ENCODE measurements around the gene ADGRA1.

Gene ADGRA1

DNA sequence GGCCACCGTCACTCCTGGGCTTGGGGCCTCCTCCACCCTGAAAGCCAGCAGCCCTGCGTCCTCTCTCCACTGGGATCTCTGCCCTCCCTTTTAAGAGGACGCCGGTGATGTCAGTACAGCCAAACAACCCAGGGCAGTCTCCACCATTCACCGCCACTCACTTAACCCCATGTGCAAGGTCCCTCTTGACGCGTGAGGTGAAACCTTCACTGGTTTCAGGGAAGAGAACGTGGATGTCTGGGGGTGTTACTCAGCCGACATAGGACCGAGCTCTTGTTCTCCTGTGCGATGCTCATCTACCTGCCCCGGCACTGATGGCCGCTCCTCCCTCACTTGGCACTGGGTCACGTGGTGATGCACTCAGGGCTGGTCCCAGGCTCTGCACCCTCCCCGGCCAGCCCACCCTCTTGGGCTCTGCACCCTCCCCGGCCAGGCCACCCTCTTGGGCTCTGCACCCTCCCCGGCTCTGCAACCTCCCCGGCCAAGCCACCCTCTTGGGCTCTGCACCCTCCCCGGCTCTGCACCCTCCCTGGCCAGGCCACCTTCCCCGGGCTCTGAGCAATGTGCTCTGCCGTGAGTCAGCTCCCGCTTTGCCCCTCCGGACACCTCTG is 36.1 kb downstream of the ADGRA1 start:
- Histone ChIP-seq H2AFZ (ENCODE audit: low read depth, low read length) (no peak overlapping the region), H4K20me1 (ENCODE audit: insufficient read depth, low read length) (no peaks in the 10 kb centered on the region), H3K9ac (ENCODE audit: low read length) (no peak overlapping the region), H3K27ac (ENCODE audit: low read length) (no peak overlapping the region), H3K79me2 (ENCODE audit: low read length) (no peaks in the 10 kb centered on the region), H3K36me3 (replicated peaks; ENCODE audit: low read depth, low read length) (no peaks in the 10 kb centered on the region), H3K27me3 (ENCODE audit: low read depth, low read length) (no peaks in the 10 kb centered on the region), H3K4me1 (ENCODE audit: low read length) (no peaks in the 10 kb centered on the region), H3K4me3 (ENCODE audit: low read length) (no peak overlapping the region), H3K4me2 (ENCODE audit: low read length) (no peak overlapping the region), H3K9me3 (ENCODE audit: insufficient read depth, low read length) (no peaks in the 10 kb centered on the region)
- TF ChIP-seq EZH2phosphoT487 (IDR thresholded peaks at IDR 0.05; ENCODE audit: low read depth) = no peak
- TF ChIP-seq, protein P1, sequence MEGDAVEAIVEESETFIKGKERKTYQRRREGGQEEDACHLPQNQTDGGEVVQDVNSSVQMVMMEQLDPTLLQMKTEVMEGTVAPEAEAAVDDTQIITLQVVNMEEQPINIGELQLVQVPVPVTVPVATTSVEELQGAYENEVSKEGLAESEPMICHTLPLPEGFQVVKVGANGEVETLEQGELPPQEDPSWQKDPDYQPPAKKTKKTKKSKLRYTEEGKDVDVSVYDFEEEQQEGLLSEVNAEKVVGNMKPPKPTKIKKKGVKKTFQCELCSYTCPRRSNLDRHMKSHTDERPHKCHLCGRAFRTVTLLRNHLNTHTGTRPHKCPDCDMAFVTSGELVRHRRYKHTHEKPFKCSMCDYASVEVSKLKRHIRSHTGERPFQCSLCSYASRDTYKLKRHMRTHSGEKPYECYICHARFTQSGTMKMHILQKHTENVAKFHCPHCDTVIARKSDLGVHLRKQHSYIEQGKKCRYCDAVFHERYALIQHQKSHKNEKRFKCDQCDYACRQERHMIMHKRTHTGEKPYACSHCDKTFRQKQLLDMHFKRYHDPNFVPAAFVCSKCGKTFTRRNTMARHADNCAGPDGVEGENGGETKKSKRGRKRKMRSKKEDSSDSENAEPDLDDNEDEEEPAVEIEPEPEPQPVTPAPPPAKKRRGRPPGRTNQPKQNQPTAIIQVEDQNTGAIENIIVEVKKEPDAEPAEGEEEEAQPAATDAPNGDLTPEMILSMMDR (IDR thresholded peaks at IDR 0.05; ENCODE audit: low read depth, low read length) = no peak

DNA sequence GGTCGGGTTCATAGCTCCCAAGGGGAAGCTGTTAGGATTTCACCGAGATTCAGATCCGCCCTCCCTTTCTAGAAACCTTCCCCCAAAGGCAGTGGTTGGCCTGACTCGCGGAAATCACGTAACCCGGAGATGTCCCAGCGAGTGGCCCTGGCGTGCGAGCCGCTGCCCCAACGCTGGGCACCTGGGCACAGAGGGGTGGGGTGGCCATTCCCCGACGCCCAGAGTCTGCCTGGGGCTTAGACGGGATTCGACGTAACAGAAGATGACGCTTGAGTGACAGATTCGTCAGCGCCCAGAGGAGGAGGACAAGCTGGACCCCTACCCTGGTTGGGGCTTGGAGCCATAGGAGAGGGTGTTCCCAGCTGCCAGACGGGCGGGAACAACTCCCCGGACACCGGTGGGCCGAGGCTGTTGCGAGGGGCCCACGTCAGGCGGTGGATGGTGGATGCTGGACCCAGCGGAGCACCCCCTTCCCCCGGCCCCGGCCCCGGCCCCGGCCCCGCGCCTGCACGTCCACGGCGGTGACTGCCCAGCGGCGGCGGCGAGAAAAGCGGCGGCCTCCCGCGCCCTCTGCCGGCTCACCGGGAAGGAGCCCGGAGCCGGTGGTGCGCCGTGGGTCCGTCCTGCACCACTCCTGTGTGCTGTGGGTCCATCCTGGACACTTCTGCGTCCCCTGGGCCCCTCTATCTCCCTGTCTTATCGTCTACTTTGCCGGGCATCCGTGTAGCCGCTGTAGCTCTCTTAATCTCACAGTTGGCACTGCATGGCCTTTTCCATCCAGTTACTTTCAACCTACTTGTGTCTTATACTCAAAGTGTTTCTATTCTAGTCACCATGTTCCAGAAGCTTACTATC is 36.9 kb downstream of the ADGRA1 start:
- Histone ChIP-seq H3K4me2 (ENCODE audit: low read length) (no peak overlapping the region), H3K36me3 (replicated peaks; ENCODE audit: low read depth, low read length) (no peaks in the 10 kb centered on the region), H3K79me2 (ENCODE audit: low read length) (no peaks in the 10 kb centered on the region), H3K9me3 (ENCODE audit: insufficient read depth, low read length) (no peaks in the 10 kb centered on the region), H3K4me3 (ENCODE audit: low read length) (no peak overlapping the region), H3K9ac (ENCODE audit: low read length) (no peak overlapping the region), H2AFZ (ENCODE audit: low read depth, low read length) (no peak overlapping the region), H3K27ac (ENCODE audit: low read length) (no peak overlapping the region), H3K4me1 (ENCODE audit: low read length) (no peaks in the 10 kb centered on the region), H4K20me1 (ENCODE audit: insufficient read depth, low read length) (no peaks in the 10 kb centered on the region), H3K27me3 (ENCODE audit: low read depth, low read length) (no peaks in the 10 kb centered on the region)
- TF ChIP-seq, protein P1 (IDR thresholded peaks at IDR 0.05; ENCODE audit: low read depth, low read length) = no peak
- TF ChIP-seq EZH2phosphoT487 (IDR thresholded peaks at IDR 0.05; ENCODE audit: low read depth) = no peak

DNA sequence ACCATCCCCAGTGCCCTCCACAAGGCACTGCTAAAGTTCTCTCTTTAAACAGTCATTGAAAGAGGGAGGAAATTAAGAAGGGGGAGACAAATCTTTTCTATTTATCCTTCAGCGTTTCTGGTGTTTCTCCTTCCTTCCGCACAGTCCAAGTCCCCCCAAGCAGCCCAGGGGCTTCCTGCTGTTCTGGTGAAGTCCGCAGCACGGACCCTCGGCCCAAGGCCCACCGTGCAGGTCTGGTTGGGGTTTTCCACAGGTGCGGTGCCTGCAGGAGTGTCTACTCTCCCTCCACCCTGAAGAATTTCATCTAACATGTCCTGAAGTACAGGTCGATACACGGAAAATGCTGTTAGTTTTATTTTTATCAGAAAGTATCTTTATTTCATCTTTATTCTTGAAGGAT is 38.2 kb downstream of the ADGRA1 start:
- H3K79me2 ChIP-seq (ENCODE audit: low read length) = no peaks in the 10 kb centered on the region
- H2AFZ ChIP-seq (ENCODE audit: low read depth, low read length) = no peak overlapping the region
- no peak overlapping the region for H3K4me3 ChIP-seq (ENCODE audit: low read length)
- no peak overlapping the region for H3K9ac ChIP-seq (ENCODE audit: low read length)
- H3K4me2 ChIP-seq (ENCODE audit: low read length) = no peak overlapping the region
- H3K27ac ChIP-seq (ENCODE audit: low read length) = no peak overlapping the region
- no peaks in the 10 kb centered on the region for H3K27me3 ChIP-seq (ENCODE audit: low read depth, low read length)
- no peaks in the 10 kb centered on the region for H3K9me3 ChIP-seq (ENCODE audit: insufficient read depth, low read length)
- no peaks in the 10 kb centered on the region for H4K20me1 ChIP-seq (ENCODE audit: insufficient read depth, low read length)
- TF ChIP-seq EZH2phosphoT487 (IDR thresholded peaks at IDR 0.05; ENCODE audit: low read depth) = no peak
- TF ChIP-seq, protein P1 (IDR thresholded peaks at IDR 0.05; ENCODE audit: low read depth, low read length) = no peak
- H3K4me1 ChIP-seq (ENCODE audit: low read length) = no peaks in the 10 kb centered on the region
- H3K36me3 ChIP-seq (replicated peaks; ENCODE audit: low read depth, low read length) = no peaks in the 10 kb centered on the region

DNA sequence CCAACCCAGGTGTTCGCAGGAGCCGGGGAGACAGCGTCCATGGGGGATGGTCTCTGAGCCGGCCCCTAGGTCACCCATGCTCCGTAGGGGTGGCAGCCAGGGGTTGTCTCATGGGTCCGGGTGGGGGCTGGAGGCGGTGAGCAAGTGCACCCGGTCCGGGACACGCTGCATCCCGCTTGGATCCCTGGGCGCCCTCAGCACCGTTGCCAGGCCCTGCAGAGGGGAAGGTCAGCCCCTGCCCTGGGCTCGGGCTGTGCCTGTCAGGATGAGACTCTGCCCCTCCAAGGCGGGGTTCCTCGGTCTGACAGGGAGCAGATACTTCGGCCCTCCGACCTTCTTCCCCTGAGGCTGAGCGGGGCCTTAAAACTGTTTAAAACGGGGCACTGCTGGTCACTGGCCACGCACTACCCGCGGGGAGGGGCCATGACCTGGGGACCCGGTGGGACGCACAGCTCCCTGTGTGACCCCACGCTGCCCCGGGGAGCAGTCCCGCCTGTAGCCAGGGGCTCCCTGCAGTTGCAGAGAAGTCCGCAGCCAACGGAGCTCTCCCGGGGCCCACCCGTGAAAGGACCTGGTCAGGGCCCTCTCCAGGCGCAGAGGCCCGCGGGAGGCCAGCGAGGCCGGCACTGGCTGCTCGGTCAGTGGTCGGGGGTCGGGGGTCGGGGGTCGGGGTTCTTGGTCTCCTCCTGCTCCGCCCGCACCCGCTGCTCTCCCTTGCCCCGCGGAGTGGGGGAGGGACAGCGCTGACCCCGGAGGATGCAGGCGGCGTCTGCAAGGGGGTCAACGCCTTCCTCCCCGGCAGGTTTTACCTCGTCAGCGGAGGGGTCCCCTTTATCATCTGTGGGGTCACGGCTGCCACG is 38.9 kb downstream of the ADGRA1 start:
- no peak overlapping the region for H3K9ac ChIP-seq (ENCODE audit: low read length)
- no peak overlapping the region for H3K4me2 ChIP-seq (ENCODE audit: low read length)
- H3K36me3 ChIP-seq (replicated peaks; ENCODE audit: low read depth, low read length) = no peaks in the 10 kb centered on the region
- no peaks in the 10 kb centered on the region for H3K9me3 ChIP-seq (ENCODE audit: insufficient read depth, low read length)
- H4K20me1 ChIP-seq (ENCODE audit: insufficient read depth, low read length) = no peaks in the 10 kb centered on the region
- no peaks in the 10 kb centered on the region for H3K4me1 ChIP-seq (ENCODE audit: low read length)
- no peak overlapping the region for H3K27ac ChIP-seq (ENCODE audit: low read length)
- H2AFZ ChIP-seq (ENCODE audit: low read depth, low read length) = no peak overlapping the region
- H3K27me3 ChIP-seq (ENCODE audit: low read depth, low read length) = no peaks in the 10 kb centered on the region
- H3K79me2 ChIP-seq (ENCODE audit: low read length) = no peaks in the 10 kb centered on the region
- no peak overlapping the region for H3K4me3 ChIP-seq (ENCODE audit: low read length)
- TF ChIP-seq, protein P1 (IDR thresholded peaks at IDR 0.05; ENCODE audit: low read depth, low read length) = no peak
- TF ChIP-seq EZH2phosphoT487 (IDR thresholded peaks at IDR 0.05; ENCODE audit: low read depth) = no peak
